IMR-90 (cell line): ENCODE measurements around the gene ZFP36. TPM values are rescaled to one million over a fixed set of nuclear protein-coding genes. Genes with fewer than 3 reads are reported as not detected.

ENCODE experiments used
- CTCF ChIP-seq: conservative IDR thresholded peaks from 2 replicates; pipeline ENCODE4 v1.5.1; 2012; ENCODE audit warnings: mild to moderate bottlenecking, low read depth, low read length, improper control_type of control experiment
- MAZ ChIP-seq: IDR thresholded peaks from 2 replicates; pipeline ENCODE4 v1.6.1; 2012; ENCODE audit warnings: low read depth, mild to moderate bottlenecking, low read length, improper control_type of control experiment, moderate library complexity, borderline replicate concordance
- MXI1 ChIP-seq: IDR thresholded peaks from 2 replicates; pipeline ENCODE4 v1.6.1; 2012; ENCODE audit warnings: low read depth, mild to moderate bottlenecking, low read length, moderate library complexity, borderline replicate concordance
- POLR2A ChIP-seq: IDR thresholded peaks from 2 replicates; pipeline ENCODE4 v1.6.1; 2012; ENCODE audit warnings: mild to moderate bottlenecking, low read depth, low read length
- polyA plus RNA-seq, 3 experiments: library from polyadenylated mRNA; depleted of rRNA; stranded (reverse); fragments of >200 nt; gene quantifications; 2 replicates each; pipeline ENCODE4 v1.2.3, GENCODE V29; 2012; ENCODE audit warnings: low replicate concordance in 1 of 3
- total RNA-seq: library from RNA; depleted of rRNA; stranded (reverse); fragments of >200 nt; gene quantifications from 2 replicates; pipeline ENCODE4 v1.2.3, GENCODE V29; 2012

The ZFP36 gene
- total and polyA plus RNA-seq, 2 of the 4 experiments (the other 2 are of a cell fraction), result 1.4 to 45.0 TPM

- TF ChIP-seq CTCF (no peak), POLR2A (peak; percentile 50), MXI1 (no peak), MAZ (peak; percentile 40; the same call in 1 of the 2 replicates)
Observed at GRCh38 chr19:39430675-39431593, 24.3 kb downstream of the ZFP36 start (continued).
